SK-N-SH (cell line): ENCODE measurements around the gene CALB2. TPM values are rescaled to one million over a fixed set of nuclear protein-coding genes. Genes with fewer than 3 reads are reported as not detected.

Experiments
- CTCF ChIA-PET: fragments of 300-600, 350-600 bp; formaldehyde crosslinking; extraction: SDS; loops from one replicate; lab custom pipeline; 2021; lab: Yijun Ruan, JAX
- POLR2A ChIA-PET: fragments of 350-600 bp; sonication (Branson Sonifier 250); formaldehyde crosslinking; extraction: SDS; loops from one replicate; lab custom pipeline; 2020; ENCODE audit warnings: antibody characterized with exemption, inconsistent platforms; lab: Yijun Ruan, JAX
- DNase-seq: peaks from one replicate; pipeline ENCODE4 v3.0.0; 2012
- H2AFZ ChIP-seq: fragments of 200-600 bp; sonication (generic); 2 replicates; pipeline ENCODE4 v1.8.1; 2016; ENCODE audit warnings: antibody characterized with exemption, mild to moderate bottlenecking, low read depth
- H3F3A ChIP-seq: fragments of 200-600 bp; sonication (generic); replicated peaks from 2 replicates; pipeline ENCODE3; 2016; ENCODE audit warnings: antibody characterized with exemption, mild to moderate bottlenecking; ENCODE audit not compliant: insufficient read depth
- H3K27ac ChIP-seq, 2 experiments: fragments of 200-500 bp in 1 of 2; fragments of 200-600 bp in 1 of 2; sonication (Bioruptor generic) in 1 of 2; sonication (generic), shearing (Covaris generic) in 1 of 2; 2 replicates each; pipeline versions ENCODE4 v1.5.1 to v1.6.1; 2014 to 2016; ENCODE audit warnings: low read depth in 2 of 2, inconsistent platforms in 1 of 2, low read length in 1 of 2, mild to moderate bottlenecking in 1 of 2, mixed read lengths in 1 of 2
- H3K27me3 ChIP-seq: fragments of 200-600 bp; sonication (generic), shearing (Covaris generic); 2 replicates; pipeline ENCODE4 v1.6.1; 2016; ENCODE audit warnings: mixed run types; ENCODE audit not compliant: insufficient read depth
- H3K36me3 ChIP-seq, 2 experiments: fragments of 200-500 bp in 1 of 2; fragments of 200-600 bp in 1 of 2; sonication (Bioruptor generic) in 1 of 2; sonication (generic) in 1 of 2; replicated peaks in 1 of 2; 2 replicates each; pipeline versions ENCODE3 to v1.5.1; 2014 to 2016; ENCODE audit warnings: low read length in 1 of 2, mild to moderate bottlenecking in 1 of 2; ENCODE audit not compliant: insufficient read depth in 2 of 2, control insufficient read depth in 1 of 2
- H3K4me1 ChIP-seq, 2 experiments: fragments of 200-500 bp in 1 of 2; fragments of 200-600 bp in 1 of 2; sonication (Bioruptor generic) in 1 of 2; sonication (generic), shearing (Covaris generic) in 1 of 2; 2 replicates each; pipeline versions ENCODE4 v1.5.1 to v1.6.1; 2014 to 2016; ENCODE audit warnings: low read depth in 1 of 2, low read length in 1 of 2, mixed run types in 1 of 2; ENCODE audit not compliant: insufficient read depth in 2 of 2, control insufficient read depth in 1 of 2
- H3K4me2 ChIP-seq: fragments of 200-600 bp; sonication (generic), shearing (Covaris generic); 2 replicates; pipeline ENCODE4 v1.6.1; 2017; ENCODE audit warnings: mixed run types
- H3K4me3 ChIP-seq, 2 experiments: fragments of 200-500 bp in 1 of 2; fragments of 200-600 bp in 1 of 2; sonication (Bioruptor generic) in 1 of 2; sonication (generic), shearing (Covaris generic) in 1 of 2; 2 replicates each; pipeline versions ENCODE4 v1.5.1 to v1.8.1; 2014 to 2016; ENCODE audit warnings: low read depth in 2 of 2, inconsistent platforms in 1 of 2, low read length in 1 of 2, mild to moderate bottlenecking in 1 of 2, mixed read lengths in 1 of 2, moderate library complexity in 1 of 2
- H3K79me2 ChIP-seq: fragments of 200-600 bp; sonication (generic); 2 replicates; pipeline ENCODE4 v1.8.1; 2017; ENCODE audit warnings: mild to moderate bottlenecking; ENCODE audit not compliant: insufficient read depth
- H3K9ac ChIP-seq: fragments of 200-600 bp; sonication (generic); 2 replicates; pipeline ENCODE4 v1.6.1; 2017; ENCODE audit warnings: mixed run types
- H3K9me2 ChIP-seq: fragments of 200-600 bp; sonication (generic); 2 replicates; pipeline ENCODE4 v1.6.1; 2017; ENCODE audit warnings: mixed run types
- H3K9me3 ChIP-seq: fragments of 200-600 bp; sonication (generic); 2 replicates; pipeline ENCODE4 v1.6.1; 2017; ENCODE audit warnings: mixed run types, mild to moderate bottlenecking, moderate library complexity
- H4K20me1 ChIP-seq: fragments of 200-600 bp; sonication (generic); 2 replicates; pipeline ENCODE4 v1.6.1; 2017; ENCODE audit warnings: mild to moderate bottlenecking, mixed run types; ENCODE audit not compliant: insufficient read depth
- CHD2 ChIP-seq: fragments of 150-350 bp; IDR thresholded peaks from 2 replicates; pipeline ENCODE4 v1.6.1; 2018; ENCODE audit warnings: low read length; ENCODE audit not compliant: partially characterized antibody
- EZH2phosphoT487 ChIP-seq: fragments of 200-600 bp; sonication (generic); IDR thresholded peaks from 2 replicates; pipeline ENCODE4 v1.6.1; 2017; ENCODE audit warnings: low read depth, mixed run types, mild to moderate bottlenecking, antibody characterized with exemption, moderate library complexity, borderline replicate concordance
- FOSL2 ChIP-seq: IDR thresholded peaks from 2 replicates; pipeline ENCODE4 v1.4.0; 2012; ENCODE audit warnings: low read depth, mild to moderate bottlenecking, moderate library complexity, borderline replicate concordance
- GATA2 ChIP-seq: sonication (generic); formaldehyde crosslinking; IDR thresholded peaks from 2 replicates; pipeline ENCODE4 v1.5.0; 2020; ENCODE audit warnings: mild to moderate bottlenecking, missing genetic modification reagents
- POLR2AphosphoS5 ChIP-seq: IDR thresholded peaks from 2 replicates; pipeline ENCODE4 v1.6.1; 2012; ENCODE audit warnings: low read depth, low read length
- RAD21 ChIP-seq: IDR thresholded peaks from 2 replicates; pipeline ENCODE4 v1.6.1; 2012; ENCODE audit warnings: mild to moderate bottlenecking, low read length
- RCOR1 ChIP-seq: fragments of 150-350 bp; IDR thresholded peaks from 2 replicates; pipeline ENCODE4 v1.6.1; 2017; ENCODE audit warnings: antibody characterized with exemption, low read length
- RXRA ChIP-seq: IDR thresholded peaks from 2 replicates; pipeline ENCODE4 v1.4.0; 2012; ENCODE audit warnings: low read depth, mild to moderate bottlenecking, borderline replicate concordance
- TAF1 ChIP-seq: IDR thresholded peaks from 2 replicates; pipeline ENCODE4 v1.6.1; 2012; ENCODE audit warnings: low read depth, mild to moderate bottlenecking, low read length, moderate library complexity, borderline replicate concordance
- TEAD4 ChIP-seq: IDR thresholded peaks from 2 replicates; pipeline ENCODE4 v1.4.0; 2012; ENCODE audit warnings: mild to moderate bottlenecking, borderline replicate concordance; ENCODE audit not compliant: insufficient read depth
- ZBTB33 ChIP-seq: IDR thresholded peaks from 2 replicates; pipeline ENCODE4 v1.4.0; 2012; ENCODE audit warnings: low read depth, borderline replicate concordance
- WGBS: methylation state at CpG from one replicate; pipeline ENCODE4 v1.1.6; 2017; ENCODE audit warnings: low lambda C conversion rate; 5-methylcytosine and 5-hydroxymethylcytosine counted together
- polyA plus RNA-seq, 3 experiments: library from polyadenylated mRNA; depleted of rRNA; stranded (reverse); fragments of >200 nt; gene quantifications; 2 replicates each; pipeline ENCODE4 v1.2.3, GENCODE V29; 2012
- TF ChIP-seq, protein P1 (sequence below): IDR thresholded peaks from 2 replicates; pipeline ENCODE4 v1.4.0; 2012; ENCODE audit warnings: low read depth

The CALB2 gene
- polyA plus RNA-seq, 1 of the 3 experiments (the other 2 are of a cell fraction): 0.12 TPM

GRCh38 chr16:71412270-71413160 lies 54.0 kb downstream of the CALB2 start (continued):
- TF ChIP-seq ZBTB33 (no peak), POLR2AphosphoS5 (no peak), EZH2phosphoT487 (no peak), GATA2 (CRISPR knock-in tag) (no peak), TAF1 (no peak)
- TF ChIP-seq, protein P1, sequence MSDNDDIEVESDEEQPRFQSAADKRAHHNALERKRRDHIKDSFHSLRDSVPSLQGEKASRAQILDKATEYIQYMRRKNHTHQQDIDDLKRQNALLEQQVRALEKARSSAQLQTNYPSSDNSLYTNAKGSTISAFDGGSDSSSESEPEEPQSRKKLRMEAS: no peak

GRCh38 chr16:71413341-71413740 lies 54.8 kb downstream of the CALB2 start:
- Histone ChIP-seq H3K27me3 (peaks cover 27% of the 10 kb centered on the region; the same call in 1 of the 2 replicates), H3K79me2 (no peaks in the 10 kb centered on the region), H3K9ac (no peak overlapping the region), H3K9me2 (no peaks in the 10 kb centered on the region), H3K27ac (no peak overlapping the region), H3K36me3 (no peaks in the 10 kb centered on the region), H3K4me3 (no peak overlapping the region), H4K20me1 (no peaks in the 10 kb centered on the region), H2AFZ (no peak overlapping the region), H3F3A (no peaks in the 10 kb centered on the region), H3K4me2 (no peak overlapping the region), H3K4me1 (no peaks in the 10 kb centered on the region; a peak in 1 of 4 replicates), H3K9me3 (no peaks in the 10 kb centered on the region)
- no peak for TF ChIP-seq TEAD4
- no peak for TF ChIP-seq CHD2
- TF ChIP-seq RAD21: no peak
- no peak for TF ChIP-seq RCOR1
- no peak for TF ChIP-seq RXRA
- no peak for TF ChIP-seq FOSL2
- ChIA-PET POLR2A (interaction anchor here (3.5 kb wide), 1 partner anchor 86 kb away, joined by 9 read pairs; no protein-coding TSS in a partner anchor), CTCF (interaction anchor here (0.6 to 6.0 kb wide), 55 partner anchors 8 to 643 kb away, joined by 3 to 162 read pairs (median 7); partner anchors contain the start of gene ZNF23)
- DNase-seq: no peak
- 28% methylated on average over 4 of the region's 4 CpGs for WGBS
